GM13977 (cell line): ENCODE measurements around the gene MARK2.

Source experiments
- DNase-seq: peaks from one replicate; pipeline ENCODE4 v3.0.0; 2012; ENCODE audit warnings: low spot score
- in situ Hi-C: fragments of 300-500 bp; cut with MboI; formaldehyde crosslinking; loops from one replicate; pipeline ENCODE4 v1.12.0; 2022; ENCODE audit warnings: low sequenced_read_pairs, low pct_unique_long_range_greater_than_20kb, mixed read lengths, inconsistent platforms; ENCODE audit not compliant: unreplicated experiment
- TF ChIP-seq, protein P1 (sequence below): IDR thresholded peaks from 2 replicates; pipeline ENCODE4 v1.5.1; 2012; ENCODE audit warnings: mild to moderate bottlenecking, control low read depth; ENCODE audit not compliant: insufficient read depth; ENCODE audit errors: extremely low read depth, missing control alignments

Gene MARK2

GRCh38 chr11:63883791-63884190 lies 44.9 kb downstream of the MARK2 start:
- TF ChIP-seq, protein P1, sequence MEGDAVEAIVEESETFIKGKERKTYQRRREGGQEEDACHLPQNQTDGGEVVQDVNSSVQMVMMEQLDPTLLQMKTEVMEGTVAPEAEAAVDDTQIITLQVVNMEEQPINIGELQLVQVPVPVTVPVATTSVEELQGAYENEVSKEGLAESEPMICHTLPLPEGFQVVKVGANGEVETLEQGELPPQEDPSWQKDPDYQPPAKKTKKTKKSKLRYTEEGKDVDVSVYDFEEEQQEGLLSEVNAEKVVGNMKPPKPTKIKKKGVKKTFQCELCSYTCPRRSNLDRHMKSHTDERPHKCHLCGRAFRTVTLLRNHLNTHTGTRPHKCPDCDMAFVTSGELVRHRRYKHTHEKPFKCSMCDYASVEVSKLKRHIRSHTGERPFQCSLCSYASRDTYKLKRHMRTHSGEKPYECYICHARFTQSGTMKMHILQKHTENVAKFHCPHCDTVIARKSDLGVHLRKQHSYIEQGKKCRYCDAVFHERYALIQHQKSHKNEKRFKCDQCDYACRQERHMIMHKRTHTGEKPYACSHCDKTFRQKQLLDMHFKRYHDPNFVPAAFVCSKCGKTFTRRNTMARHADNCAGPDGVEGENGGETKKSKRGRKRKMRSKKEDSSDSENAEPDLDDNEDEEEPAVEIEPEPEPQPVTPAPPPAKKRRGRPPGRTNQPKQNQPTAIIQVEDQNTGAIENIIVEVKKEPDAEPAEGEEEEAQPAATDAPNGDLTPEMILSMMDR = no peak
- in situ Hi-C loops = no loop called here
- DNase-seq = no peak

GRCh38 chr11:63884196-63884932 lies 45.5 kb downstream of the MARK2 start:
- in situ Hi-C loops = no loop called here
- no peak for DNase-seq
- TF ChIP-seq, protein P1 = no peak

GRCh38 chr11:63887386-63887999 lies 48.6 kb downstream of the MARK2 start:
- no peak for DNase-seq
- TF ChIP-seq, protein P1 = no peak
- in situ Hi-C loops = no loop called here

DNA sequence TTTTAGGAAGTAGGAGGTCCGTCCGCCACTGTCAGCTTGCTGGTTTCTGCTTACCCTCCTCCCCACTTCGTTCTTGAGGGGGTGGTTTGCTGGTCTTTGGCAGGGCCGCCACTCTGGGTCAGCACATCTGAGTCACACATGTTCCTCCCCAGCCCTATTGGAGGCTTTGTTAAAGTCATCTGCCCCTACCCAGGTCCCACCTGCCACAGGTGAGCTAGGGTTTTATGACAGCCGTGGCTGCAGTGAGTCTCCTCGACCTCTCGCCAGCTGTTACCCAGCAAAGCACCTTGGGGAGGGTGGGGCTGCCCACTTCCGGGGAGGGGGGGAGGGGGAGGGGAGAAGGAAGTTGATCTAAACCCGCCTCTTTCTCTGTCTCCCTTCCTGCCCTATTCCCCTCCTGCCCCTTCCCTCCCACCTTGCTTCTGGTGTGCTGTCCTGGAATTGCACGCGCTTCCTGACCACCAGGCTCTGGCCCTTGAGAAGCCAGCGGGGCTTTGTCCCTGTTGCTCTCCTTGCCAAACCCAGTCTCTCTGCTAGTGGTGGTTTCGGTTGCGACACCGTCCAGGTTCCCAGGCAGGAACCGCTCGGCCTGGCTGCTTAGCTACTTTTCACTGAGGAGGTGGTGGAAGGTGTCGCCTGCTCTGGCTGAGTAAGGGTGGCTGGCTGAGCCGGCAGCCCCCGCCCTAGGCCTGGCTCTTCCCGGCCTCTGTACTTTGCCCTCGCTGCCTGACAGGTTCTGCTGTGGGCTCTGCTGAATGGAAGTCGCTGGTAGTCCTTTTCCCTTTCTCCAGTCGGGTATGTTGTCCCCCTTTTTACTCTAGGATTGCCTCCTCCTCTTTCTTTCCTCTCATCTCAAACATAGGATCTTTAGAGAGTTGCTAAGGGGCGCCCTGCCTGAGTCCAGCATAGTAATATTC lies 49.5 kb downstream of the MARK2 start:
- in situ Hi-C loops = no loop called here
- TF ChIP-seq, protein P1 = no peak
- DNase-seq = peak; percentile 71

DNA sequence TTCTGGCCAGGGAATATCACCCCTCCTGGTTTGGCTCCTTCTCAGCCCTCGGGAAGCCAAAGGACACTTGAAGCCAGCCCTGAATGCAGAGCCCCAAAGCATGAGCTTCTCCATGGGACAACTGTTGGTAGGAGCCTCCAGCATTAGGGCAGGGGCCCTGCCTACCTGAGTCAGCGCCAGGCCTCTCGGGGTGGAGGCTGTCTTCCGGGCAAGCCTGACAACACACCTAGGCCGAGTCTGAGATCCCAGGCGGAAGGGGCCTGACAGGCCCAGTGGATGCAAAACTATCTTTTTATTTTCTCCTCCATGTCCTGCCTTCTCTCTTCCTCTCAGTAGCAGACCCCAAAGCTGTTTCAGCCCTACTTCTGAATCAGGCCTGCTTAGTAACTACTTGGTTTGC lies 50.4 kb downstream of the MARK2 start:
- TF ChIP-seq, protein P1 = no peak
- in situ Hi-C loops = no loop called here

GRCh38 chr11:63890368-63890767 lies 51.5 kb downstream of the MARK2 start:
- DNase-seq = no peak
- TF ChIP-seq, protein P1 = no peak
- in situ Hi-C loops = no loop called here

More for the DNA sequence above, 50.4 kb downstream of the MARK2 start:
- DNase-seq = no peak
